ENCODE results near the gene TBX20. TPM values are rescaled to one million over a fixed set of nuclear protein-coding genes. Genes with fewer than 3 reads are reported as not detected.
"Not testable (repeated sequence)": the region's sequence is repeated elsewhere in the genome, so short reads cannot be mapped to it uniquely, and the experiment has no call there.

Gene TBX20
- total RNA-seq, 1 experiment from 2014 or later, result 0.74 TPM

- not testable (repeated sequence) for DNase-seq (ENCODE audit: low read depth)
These were observed 92.7 kb downstream of the TBX20 start for GRCh38 chr7:35161059-35161740.

Other genes starting within 250 kb of the TBX20 start
- 47.8 and 58.3 TPM in 2 replicates for gene DPY19L1, start 216.6 kb downstream of the TBX20 start, total RNA-seq (2014; rRNA removed; shearing (Covaris generic))

Measured in HT1080 (cell line).